Measurements from ENCODE around the gene NR3C2. TPM values are rescaled to one million over a fixed set of nuclear protein-coding genes. Genes with fewer than 3 reads are reported as not detected.
A peak's percentile ranks its signal among the peaks of the same experiment; 100 is the strongest.
"Not testable (repeated sequence)": the region's sequence is repeated elsewhere in the genome, so short reads cannot be mapped to it uniquely, and the experiment has no call there.

The NR3C2 gene
- total RNA-seq, 1 donor from 2014 or later: 26.2 TPM

GRCh38 chr4:148330724-148331123, 111.5 kb downstream of the NR3C2 start:
- no peak for DNase-seq (ENCODE audit: low spot score)
- no peak for ATAC-seq
- intact Hi-C loops (cut with DNase I): no loop called here

GRCh38 chr4:148330161-148330560, 112.1 kb downstream of the NR3C2 start:
- intact Hi-C loops (cut with DNase I): no loop called here
- peak; percentile 67 for ATAC-seq
- no peak for DNase-seq (ENCODE audit: low spot score)

GRCh38 chr4:148329751-148330150, 112.5 kb downstream of the NR3C2 start:
- DNase-seq (ENCODE audit: low spot score): no peak
- no peak for ATAC-seq
- intact Hi-C loops (cut with DNase I): no loop called here

- intact Hi-C loops (cut with DNase I): no loop called here
- DNase-seq (ENCODE audit: low spot score) (no peak), ATAC-seq (no peak)
Observed at GRCh38 chr4:148327683-148328082, 114.5 kb downstream of the NR3C2 start.

GRCh38 chr4:148323316-148323715, 118.9 kb downstream of the NR3C2 start:
- DNase-seq (ENCODE audit: low spot score); intact Hi-C loops (cut with DNase I); ATAC-seq: not testable (repeated sequence)

- DNase-seq (ENCODE audit: low spot score): no peak
- intact Hi-C loops (cut with DNase I): no loop called here
- no peak for ATAC-seq
Observed at GRCh38 chr4:148315049-148315448, 127.2 kb downstream of the NR3C2 start.

GRCh38 chr4:148312956-148313490, 129.2 kb downstream of the NR3C2 start:
- intact Hi-C loops (cut with DNase I): no loop called here
- no peak for DNase-seq (ENCODE audit: low spot score)
- ATAC-seq: no peak

GRCh38 chr4:148311526-148311925, 130.7 kb downstream of the NR3C2 start:
- ATAC-seq: no peak
- DNase-seq (ENCODE audit: low spot score): no peak
- intact Hi-C loops (cut with DNase I): no loop called here

GRCh38 chr4:148310756-148311155, 131.5 kb downstream of the NR3C2 start:
- no peak for ATAC-seq
- DNase-seq (ENCODE audit: low spot score): no peak
- intact Hi-C loops (cut with DNase I): no loop called here

- DNase-seq (ENCODE audit: low spot score): no peak
- ATAC-seq: no peak
- intact Hi-C loops (cut with DNase I): no loop called here
Observed at GRCh38 chr4:148305751-148306150, 136.5 kb downstream of the NR3C2 start.

- DNase-seq (ENCODE audit: low spot score): no peak
- no peak for ATAC-seq
- intact Hi-C loops (cut with DNase I): no loop called here
Observed at GRCh38 chr4:148302416-148302815, 139.8 kb downstream of the NR3C2 start.

- ATAC-seq: no peak
- intact Hi-C loops (cut with DNase I): no loop called here
- no peak for DNase-seq (ENCODE audit: low spot score)
Observed at GRCh38 chr4:148300877-148301276, 141.3 kb downstream of the NR3C2 start.

GRCh38 chr4:148299337-148299736, 142.9 kb downstream of the NR3C2 start:
- intact Hi-C loops (cut with DNase I): no loop called here
- DNase-seq (ENCODE audit: low spot score) (no peak), ATAC-seq (no peak)

GRCh38 chr4:148296498-148296897, 145.7 kb downstream of the NR3C2 start:
- DNase-seq (ENCODE audit: low spot score): no peak
- ATAC-seq: no peak
- intact Hi-C loops (cut with DNase I): no loop called here

GRCh38 chr4:148295642-148296041, 146.6 kb downstream of the NR3C2 start:
- intact Hi-C loops (cut with DNase I): no loop called here
- ATAC-seq: no peak
- no peak for DNase-seq (ENCODE audit: low spot score)

- no peak for DNase-seq (ENCODE audit: low spot score)
- intact Hi-C loops (cut with DNase I): no loop called here
- ATAC-seq: no peak
Observed at GRCh38 chr4:148293571-148293970, 148.6 kb downstream of the NR3C2 start.

- ATAC-seq (no peak), DNase-seq (ENCODE audit: low spot score) (no peak)
- intact Hi-C loops (cut with DNase I): no loop called here
Observed at GRCh38 chr4:148292686-148293085, 149.5 kb downstream of the NR3C2 start.

- ATAC-seq (no peak), DNase-seq (ENCODE audit: low spot score) (no peak)
- intact Hi-C loops (cut with DNase I): no loop called here
Observed at GRCh38 chr4:148289740-148290139, 152.5 kb downstream of the NR3C2 start.

- ATAC-seq (no peak), DNase-seq (ENCODE audit: low spot score) (no peak)
- intact Hi-C loops (cut with DNase I): no loop called here
Observed at GRCh38 chr4:148288448-148288847, 153.8 kb downstream of the NR3C2 start.

GRCh38 chr4:148287111-148287510, 155.1 kb downstream of the NR3C2 start:
- ATAC-seq: no peak
- intact Hi-C loops (cut with DNase I): no loop called here
- DNase-seq (ENCODE audit: low spot score): no peak

GRCh38 chr4:148286012-148286411, 156.2 kb downstream of the NR3C2 start:
- intact Hi-C loops (cut with DNase I): no loop called here
- no peak for DNase-seq (ENCODE audit: low spot score)
- no peak for ATAC-seq

- intact Hi-C loops (cut with DNase I): no loop called here
- ATAC-seq: peak; percentile 83
- DNase-seq (ENCODE audit: low spot score): no peak
Observed at GRCh38 chr4:148283665-148284064, 158.5 kb downstream of the NR3C2 start.
